HG02763 (cell line): ENCODE results near the gene CPPED1.
"Not testable (repeated sequence)": the region's sequence is repeated elsewhere in the genome, so short reads cannot be mapped to it uniquely, and the experiment has no call there.

ENCODE experiments used
- ATAC-seq: cut with Tn5 transposase; IDR thresholded peaks from one replicate; pipeline ENCODE4 v1.9.1; 2021; ENCODE audit warnings: mild to moderate bottlenecking, moderate library complexity; ENCODE audit not compliant: unreplicated experiment

CPPED1 gene

GRCh38 chr16:12803203-12804093, at the start of gene CPPED1:
Gene CPPED1, minus strand, starts transcription at chr16:12803887. Its CDS starts 111 bp downstream, at chr16:12803776.
- ATAC-seq: peak; percentile 76

GRCh38 chr16:12850186-12850585, 46.5 kb upstream of the CPPED1 start:
- ATAC-seq: no peak

- ATAC-seq: no peak
Measured at GRCh38 chr16:12846592-12846991, 42.9 kb upstream of the CPPED1 start.

- ATAC-seq: no peak
Measured at GRCh38 chr16:12845282-12845681, 41.6 kb upstream of the CPPED1 start.

- no peak for ATAC-seq
Measured at GRCh38 chr16:12837756-12838155, 34.1 kb upstream of the CPPED1 start.

GRCh38 chr16:12837291-12837690, 33.6 kb upstream of the CPPED1 start:
- ATAC-seq: no peak

GRCh38 chr16:12833926-12834325, 30.2 kb upstream of the CPPED1 start:
- no peak for ATAC-seq

- no peak for ATAC-seq
Measured at GRCh38 chr16:12829096-12829888, 25.6 kb upstream of the CPPED1 start.

- no peak for ATAC-seq
Measured at GRCh38 chr16:12828206-12828605, 24.5 kb upstream of the CPPED1 start.

GRCh38 chr16:12826559-12826958, 22.9 kb upstream of the CPPED1 start:
- no peak for ATAC-seq

GRCh38 chr16:12819126-12820117, 15.7 kb upstream of the CPPED1 start:
- no peak for ATAC-seq

GRCh38 chr16:12818326-12818725, 14.6 kb upstream of the CPPED1 start:
- ATAC-seq: no peak

GRCh38 chr16:12816791-12817214, 13.1 kb upstream of the CPPED1 start:
- ATAC-seq: not testable (repeated sequence)

- no peak for ATAC-seq
Measured at GRCh38 chr16:12815361-12815760, 11.7 kb upstream of the CPPED1 start.

GRCh38 chr16:12813734-12814133, 10.0 kb upstream of the CPPED1 start:
- not testable (repeated sequence) for ATAC-seq

GRCh38 chr16:12813321-12813720, 9.6 kb upstream of the CPPED1 start:
- ATAC-seq: not testable (repeated sequence)

GRCh38 chr16:12811441-12812383, 8.0 kb upstream of the CPPED1 start:
- no peak for ATAC-seq

- ATAC-seq: no peak
Measured at GRCh38 chr16:12805066-12805465, 1.4 kb upstream of the CPPED1 start.

- no peak for ATAC-seq
Measured at GRCh38 chr16:12804395-12804794, 708 bp upstream of the CPPED1 start.
